GM21737 (cell line): ENCODE results near the gene TFF2.

Experiments used
- ATAC-seq: cut with Tn5 transposase; IDR thresholded peaks from one replicate; pipeline ENCODE4 v1.9.1; 2021; ENCODE audit warnings: mild to moderate bottlenecking, moderate library complexity; ENCODE audit not compliant: unreplicated experiment

Gene TFF2

GRCh38 chr21:42346866-42347600 lies 3.8 kb downstream of the TFF2 start:
- no peak for ATAC-seq

- ATAC-seq = no peak
These were observed 4.4 kb downstream of the TFF2 start for GRCh38 chr21:42346441-42346840.

GRCh38 chr21:42344631-42345030 lies 6.2 kb downstream of the TFF2 start:
- no peak for ATAC-seq

- no peak for ATAC-seq
These were observed 6.8 kb downstream of the TFF2 start for GRCh38 chr21:42343963-42344510.

- ATAC-seq = no peak
These were observed 7.2 kb downstream of the TFF2 start for GRCh38 chr21:42343556-42343955.

- ATAC-seq = no peak
These were observed 7.7 kb downstream of the TFF2 start for GRCh38 chr21:42343101-42343500.

- ATAC-seq = no peak
These were observed 8.8 kb downstream of the TFF2 start for GRCh38 chr21:42341776-42342542.

- no peak for ATAC-seq
These were observed 10.4 kb downstream of the TFF2 start for GRCh38 chr21:42340187-42341050.

- ATAC-seq = no peak
These were observed 11.8 kb downstream of the TFF2 start for GRCh38 chr21:42338729-42339715.

- ATAC-seq = no peak
These were observed 12.7 kb downstream of the TFF2 start for GRCh38 chr21:42337830-42338728.

- ATAC-seq = no peak
These were observed 13.5 kb downstream of the TFF2 start for GRCh38 chr21:42337276-42337675.

GRCh38 chr21:42336054-42336453 lies 14.7 kb downstream of the TFF2 start:
- no peak for ATAC-seq

GRCh38 chr21:42332557-42333317 lies 18.1 kb downstream of the TFF2 start:
- no peak for ATAC-seq

- no peak for ATAC-seq
These were observed 19.1 kb downstream of the TFF2 start for GRCh38 chr21:42331660-42332059.

- ATAC-seq = no peak
These were observed 20.1 kb downstream of the TFF2 start for GRCh38 chr21:42330380-42331371.

GRCh38 chr21:42324896-42325295 lies 25.9 kb downstream of the TFF2 start:
- no peak for ATAC-seq

- ATAC-seq = no peak
These were observed 28.9 kb downstream of the TFF2 start for GRCh38 chr21:42321845-42322244.
